Tibial nerve (tissue), 4 donors: ENCODE data around the gene KCNMA1.

Experiments used
- CTCF ChIP-seq, 5 experiments: fragments of 200-600 bp in 3 of 5; fragments of 450-650 bp in 2 of 5; sonication (generic) in 3 of 5; IDR thresholded peaks; one replicate each; pipeline ENCODE4 v1.5.1; 2016 to 2019; ENCODE audit warnings: antibody characterized with exemption in 5 of 5, mild to moderate bottlenecking in 3 of 5, moderate library complexity in 2 of 5
- EP300 ChIP-seq, 2 donors: sonication (generic); formaldehyde crosslinking; IDR thresholded peaks; one replicate each; pipeline ENCODE4 v1.6.1; 2017; ENCODE audit warnings: antibody characterized with exemption in 2 of 2, mild to moderate bottlenecking in 1 of 2
- POLR2A ChIP-seq, 2 donors: fragments of 450-650 bp; IDR thresholded peaks; one replicate each; pipeline ENCODE4 v1.6.1; 2017; ENCODE audit warnings: antibody characterized with exemption in 2 of 2, mild to moderate bottlenecking in 2 of 2, moderate library complexity in 2 of 2

GRCh38 chr10:77594471-77594783 lies 43.2 kb downstream of the KCNMA1 start:
- TF ChIP-seq CTCF (IDR thresholded peaks at IDR 0.05) (no peak), POLR2A (IDR thresholded peaks at IDR 0.05) (no peak), EP300 (IDR thresholded peaks at IDR 0.05) (no peak)
